ENCODE data around the gene GTSE1. TPM values are rescaled to one million over a fixed set of nuclear protein-coding genes. Genes with fewer than 3 reads are reported as not detected.

The GTSE1 gene
- total RNA-seq, 1 experiment from 2014 or later = 64.6 TPM

- H2AFZ ChIP-seq = no peak overlapping the region
- no peak overlapping the region for H3K4me3 ChIP-seq
- DNase-seq = no peak
- ChIA-PET CTCF (no interaction called here), POLR2A (ENCODE audit: unreplicated experiment) (no interaction called here)
- H3K36me3 ChIP-seq (ENCODE audit: low read depth) = no peaks in the 10 kb centered on the region
- no peaks in the 10 kb centered on the region for H3K9me2 ChIP-seq (ENCODE audit: insufficient read depth)
- peaks cover 23% of the 10 kb centered on the region for H3F3A ChIP-seq (ENCODE audit: insufficient read depth, low read depth)
- no peak overlapping the region for H3K4me2 ChIP-seq
- no TSS peak for BruUV-seq (replicated peaks)
- no peaks in the 10 kb centered on the region for H3K27me3 ChIP-seq (ENCODE audit: insufficient read depth, low read depth)
- no peaks in the 10 kb centered on the region for H3K79me2 ChIP-seq (ENCODE audit: low read depth)
- no peaks in the 10 kb centered on the region for H4K20me1 ChIP-seq (ENCODE audit: insufficient read depth)
- intact Hi-C loops (cut with micrococcal nuclease; ENCODE audit: unreplicated experiment) = no loop called here
- H3K9me3 ChIP-seq (ENCODE audit: insufficient read depth, low read depth) = no peaks in the 10 kb centered on the region
- no peak overlapping the region for H3K27ac ChIP-seq
- TF ChIP-seq CTCF (conservative IDR thresholded peaks at IDR 0.05) = no peak
- TF ChIP-seq EZH2 (IDR thresholded peaks at IDR 0.05; ENCODE audit: low read depth) = no peak
- no peaks in the 10 kb centered on the region; the same call in 1 of the 2 replicates for H3K4me1 ChIP-seq (replicated peaks; ENCODE audit: insufficient read depth)
Measured at GRCh38 chr22:46366327-46366731, 69.7 kb downstream of the GTSE1 start.

- Histone ChIP-seq H3K9me3 (ENCODE audit: insufficient read depth, low read depth) (no peaks in the 10 kb centered on the region), H2AFZ (no peak overlapping the region), H4K20me1 (ENCODE audit: insufficient read depth) (no peaks in the 10 kb centered on the region), H3K27ac (no peak overlapping the region), H3F3A (ENCODE audit: insufficient read depth, low read depth) (peaks cover 16% of the 10 kb centered on the region; the same call in 1 of the 2 replicates), H3K79me2 (ENCODE audit: low read depth) (no peaks in the 10 kb centered on the region), H3K36me3 (ENCODE audit: low read depth) (no peaks in the 10 kb centered on the region), H3K9me2 (ENCODE audit: insufficient read depth) (no peaks in the 10 kb centered on the region), H3K4me2 (no peak overlapping the region), H3K4me3 (no peak overlapping the region), H3K4me1 (replicated peaks; ENCODE audit: insufficient read depth) (no peaks in the 10 kb centered on the region; the same call in 1 of the 2 replicates), H3K27me3 (ENCODE audit: insufficient read depth, low read depth) (no peaks in the 10 kb centered on the region)
- ChIA-PET CTCF (interaction anchor here (1.0 kb wide), 1 partner anchor 172 kb away, joined by 3 read pairs; no protein-coding TSS in a partner anchor), POLR2A (ENCODE audit: unreplicated experiment) (no interaction called here)
- no peak for DNase-seq
- BruUV-seq (replicated peaks) = no TSS peak
- intact Hi-C loops (cut with micrococcal nuclease; ENCODE audit: unreplicated experiment) = no loop called here
- TF ChIP-seq CTCF (conservative IDR thresholded peaks at IDR 0.05) = no peak
- no peak for TF ChIP-seq EZH2 (IDR thresholded peaks at IDR 0.05; ENCODE audit: low read depth)
Measured at GRCh38 chr22:46366801-46367706, 70.4 kb downstream of the GTSE1 start.

- TF ChIP-seq EZH2 (IDR thresholded peaks at IDR 0.05; ENCODE audit: low read depth) (no peak), CTCF (conservative IDR thresholded peaks at IDR 0.05) (peak; percentile 95)
- Histone ChIP-seq H3K9me3 (ENCODE audit: insufficient read depth, low read depth) (no peaks in the 10 kb centered on the region), H3K27me3 (ENCODE audit: insufficient read depth, low read depth) (no peaks in the 10 kb centered on the region), H3K27ac (no peak overlapping the region), H2AFZ (no peak overlapping the region), H3F3A (ENCODE audit: insufficient read depth, low read depth) (peaks cover 9% of the 10 kb centered on the region; the same call in 1 of the 2 replicates), H3K79me2 (ENCODE audit: low read depth) (no peaks in the 10 kb centered on the region), H3K4me2 (no peak overlapping the region), H3K4me3 (no peak overlapping the region), H3K36me3 (ENCODE audit: low read depth) (no peaks in the 10 kb centered on the region), H3K4me1 (replicated peaks; ENCODE audit: insufficient read depth) (no peaks in the 10 kb centered on the region; the same call in 1 of the 2 replicates), H3K9me2 (ENCODE audit: insufficient read depth) (no peaks in the 10 kb centered on the region), H4K20me1 (ENCODE audit: insufficient read depth) (no peaks in the 10 kb centered on the region)
- intact Hi-C loops (cut with micrococcal nuclease; ENCODE audit: unreplicated experiment) = no loop called here
- no TSS peak for BruUV-seq (replicated peaks)
- POLR2A ChIA-PET (ENCODE audit: unreplicated experiment) = no interaction called here
- CTCF ChIA-PET = interaction anchor here (0.8 to 1.0 kb wide), 2 partner anchors 171 to 175 kb away, joined by 3 read pairs; no protein-coding TSS in a partner anchor
- peak; percentile 40 to 48 for DNase-seq
Measured at GRCh38 chr22:46367707-46368191, 71.1 kb downstream of the GTSE1 start.
